ENCODE data around the gene DDIT4L.
"Not testable (repeated sequence)": the region's sequence is repeated elsewhere in the genome, so short reads cannot be mapped to it uniquely, and the experiment has no call there.

The DDIT4L gene

DNA sequence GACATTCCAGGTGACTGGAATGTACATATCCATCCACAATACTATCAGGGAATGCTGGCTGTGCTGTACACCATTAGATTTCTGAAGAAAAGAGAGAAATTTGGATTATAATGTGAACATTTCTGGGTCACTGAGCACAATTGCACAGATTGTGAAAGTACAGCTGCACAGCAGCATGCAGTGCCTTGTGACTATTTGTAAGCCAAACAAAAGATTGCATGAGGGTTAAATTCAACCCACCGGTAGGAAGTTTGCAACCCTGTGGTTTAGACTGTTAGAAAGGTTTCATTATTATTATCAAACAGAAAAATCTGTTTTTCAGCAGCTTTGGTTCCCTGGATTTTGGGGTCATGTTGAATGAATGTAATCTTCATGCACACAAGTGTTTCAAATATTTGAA, 24.5 kb downstream of the DDIT4L start:
- ATAC-seq: no peak

DNA sequence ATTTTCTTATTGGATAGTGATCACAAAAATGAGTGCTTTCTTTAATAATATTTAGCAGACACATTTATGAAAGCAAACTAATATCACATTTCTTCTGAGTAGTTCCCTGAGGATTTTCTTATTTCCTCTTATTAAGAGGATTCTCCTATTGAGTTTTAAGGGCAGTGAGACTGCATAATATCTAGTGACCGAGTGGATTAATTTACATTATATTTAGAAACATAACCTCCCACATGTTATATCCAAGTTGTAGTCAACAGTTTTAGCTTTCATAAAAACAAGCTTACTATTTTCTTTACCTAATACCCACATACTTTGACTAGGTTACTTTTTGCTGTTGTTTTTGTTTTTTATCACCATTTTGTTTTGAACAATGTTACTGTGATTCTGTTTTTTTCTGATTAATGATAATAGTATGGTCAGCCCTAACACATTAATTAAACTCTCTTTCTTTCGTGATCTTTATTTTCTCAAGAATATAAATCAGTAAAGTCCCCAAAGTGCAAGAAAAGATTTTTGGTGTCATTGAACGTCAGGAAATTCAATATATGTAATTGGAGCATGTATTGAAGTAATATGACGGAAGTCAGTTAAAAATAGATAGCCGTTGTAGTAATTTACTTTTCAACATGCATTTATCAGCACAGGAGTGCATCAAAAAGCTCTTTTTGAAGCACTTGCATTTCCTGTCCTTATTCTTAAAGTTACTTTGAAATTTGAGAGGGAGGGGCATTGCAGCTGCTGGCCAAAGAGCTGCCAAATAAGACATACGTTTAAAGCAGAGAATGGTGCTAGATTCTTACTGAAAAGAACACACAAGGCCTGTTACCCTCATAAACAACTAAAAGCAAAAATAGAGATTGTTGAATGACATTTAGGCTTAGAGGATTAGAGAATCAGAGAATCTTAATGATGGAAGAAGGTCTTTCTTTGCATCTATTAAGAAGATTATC, 25.2 kb downstream of the DDIT4L start:
- ATAC-seq: no peak

DNA sequence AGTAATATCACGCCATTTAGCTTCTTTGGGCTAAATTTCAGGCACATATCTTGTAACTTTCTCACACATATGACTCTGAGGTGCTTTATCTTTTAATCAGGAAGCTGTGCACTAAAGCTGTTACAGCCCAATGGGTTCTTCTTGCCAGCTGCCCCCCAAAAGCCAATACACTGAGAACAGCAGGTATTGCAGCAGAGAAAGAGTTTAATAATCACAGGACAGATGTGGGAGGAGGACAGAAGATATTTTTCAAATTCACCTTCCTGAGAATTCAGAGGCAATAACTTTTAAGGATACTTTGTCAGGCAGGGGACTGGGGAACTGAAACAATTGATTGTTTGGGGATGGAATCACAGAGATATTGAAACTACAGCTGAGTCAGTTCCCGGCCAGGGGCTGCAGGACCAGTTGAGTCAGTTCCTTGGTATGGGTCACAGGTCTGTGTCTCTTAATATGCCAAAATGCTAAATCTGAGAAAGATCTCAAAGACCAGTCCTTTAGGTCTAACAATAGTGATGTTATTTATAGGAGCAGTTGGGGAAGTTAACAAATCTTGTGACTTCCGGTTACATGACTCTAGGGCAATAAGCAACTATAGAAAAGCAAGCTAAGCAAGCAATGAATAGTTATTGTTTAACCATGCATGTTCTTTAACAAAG, 28.1 kb downstream of the DDIT4L start:
- ATAC-seq: no peak

DNA sequence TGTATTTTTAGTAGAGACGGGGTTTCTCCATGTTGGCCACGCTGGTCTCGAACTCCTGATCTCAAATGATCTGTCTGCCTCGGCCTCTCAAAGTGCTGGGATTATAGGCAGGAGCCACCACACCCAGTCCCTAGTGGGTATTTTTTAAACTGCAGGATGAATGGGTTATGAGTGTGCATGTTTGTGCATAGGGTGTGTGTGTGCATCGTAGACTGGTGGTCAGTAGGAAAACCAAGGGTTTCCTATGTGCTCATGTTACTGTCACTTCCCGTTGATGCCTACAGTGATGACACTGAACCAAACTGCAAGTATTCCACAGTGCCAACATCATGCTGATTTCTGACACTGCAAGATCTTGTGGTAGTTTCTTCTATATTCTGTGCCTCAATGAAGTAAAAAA, 41.1 kb downstream of the DDIT4L start:
- ATAC-seq: no peak

DNA sequence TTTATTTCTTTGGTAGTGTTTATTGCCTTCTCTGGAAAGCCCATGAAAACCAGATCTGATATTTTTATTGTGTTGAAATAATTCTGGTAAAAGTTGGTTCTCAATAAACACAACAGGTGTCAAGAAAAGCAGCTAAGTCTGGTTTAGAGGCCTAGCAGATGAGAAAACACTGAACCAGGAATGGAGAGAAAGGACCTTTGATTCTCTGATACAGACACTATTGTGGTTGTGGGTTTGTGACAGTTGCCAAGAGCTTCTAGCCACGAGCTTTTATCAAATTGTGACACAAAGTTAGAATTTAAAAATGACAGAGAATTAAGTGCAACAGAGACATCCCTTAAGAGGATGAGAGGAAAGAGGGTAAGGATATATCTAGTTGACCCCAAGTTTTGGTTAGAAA, 42.6 kb downstream of the DDIT4L start:
- ATAC-seq: no peak

DNA sequence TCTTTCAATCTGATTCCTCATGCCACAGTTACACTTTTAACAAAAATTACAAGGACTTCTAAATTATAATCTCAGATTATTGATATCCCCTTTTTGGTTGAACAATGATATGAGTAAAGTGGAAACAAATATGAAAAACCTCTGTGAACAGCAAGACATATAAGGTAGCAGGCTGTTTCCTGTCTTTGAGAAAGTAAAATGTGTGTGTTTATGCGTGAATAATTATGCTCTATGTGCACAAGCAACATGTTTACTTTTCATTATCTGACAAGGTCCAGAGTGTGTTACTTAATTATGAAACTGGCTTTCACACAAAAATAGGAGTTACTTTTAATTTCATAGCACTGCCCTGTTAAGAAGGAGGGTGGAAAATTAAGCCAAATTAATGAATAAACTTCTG, 43.1 kb downstream of the DDIT4L start:
- ATAC-seq: no peak

DNA sequence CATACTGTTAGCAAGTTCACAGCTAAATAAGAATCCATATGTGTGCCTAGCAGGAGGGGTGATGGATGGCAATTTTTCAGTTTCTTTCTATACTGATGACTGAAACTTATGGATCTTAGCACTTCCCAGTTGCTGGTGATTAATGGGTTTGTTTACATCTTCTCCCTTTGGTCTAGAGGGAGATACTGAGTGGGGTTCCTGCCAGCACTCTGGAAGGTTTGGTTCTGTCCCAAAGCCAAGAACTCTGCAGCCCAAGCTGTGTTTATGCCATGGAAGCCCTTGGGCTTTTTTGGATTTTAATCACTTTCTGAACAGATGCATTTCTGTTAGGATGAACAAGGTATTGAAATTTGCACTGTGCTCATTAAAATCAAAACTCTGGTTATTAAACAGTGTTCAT, 43.5 kb downstream of the DDIT4L start:
- ATAC-seq: no peak

DNA sequence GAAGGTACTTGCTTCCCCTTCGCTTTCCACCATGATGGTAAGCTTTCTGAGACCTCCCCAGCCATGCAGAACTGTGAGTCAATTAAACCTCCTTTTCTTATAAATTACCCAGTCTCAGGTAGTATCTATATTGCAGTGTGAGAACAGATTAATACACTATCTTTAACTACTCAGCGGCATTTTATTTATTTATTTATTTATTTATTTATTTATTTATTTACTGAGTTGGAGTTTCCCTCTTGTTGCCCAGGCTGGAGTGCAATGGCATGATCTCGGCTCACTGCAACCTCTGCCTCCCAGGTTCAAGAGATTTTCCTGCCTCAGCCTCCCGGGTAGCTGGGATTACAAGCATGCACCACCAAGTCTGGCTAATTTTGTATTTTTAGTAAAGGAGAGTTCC, 52.9 kb downstream of the DDIT4L start:
- not testable (repeated sequence) for ATAC-seq
